ENCODE measurements around the gene MCM3AP. TPM values are rescaled to one million over a fixed set of nuclear protein-coding genes. Genes with fewer than 3 reads are reported as not detected.

MCM3AP gene
- total RNA-seq, 2 experiments from 2014 or later: 94.3 to 96.5 TPM

GRCh38 chr21:46215436-46216131, 69.8 kb downstream of the MCM3AP start:
- Mint-ChIP-seq H3K27ac (no peak overlapping the region), H3K36me3 (ENCODE audit: low read depth) (peaks cover 21% of the 10 kb centered on the region), H3K9me3 (no peaks in the 10 kb centered on the region), H3K4me3 (no peak overlapping the region), H3K27me3 (no peaks in the 10 kb centered on the region), H3K4me1 (ENCODE audit: low read depth) (no peaks in the 10 kb centered on the region)
- no peak for TF ChIP-seq CTCF (IDR thresholded peaks at IDR 0.05)
- Histone ChIP-seq H3K4me1 (ENCODE audit: insufficient read depth, low read length) (no peaks in the 10 kb centered on the region), H3K4me3 (ENCODE audit: low read length) (no peak overlapping the region), H3K27ac (ENCODE audit: low read depth in 1 of 2, low read length in 2 of 2) (no peak overlapping the region), H3K36me3 (ENCODE audit: insufficient read depth, low read length) (peaks cover 24% of the 10 kb centered on the region), H3K9me3 (ENCODE audit: control insufficient read depth in 1 of 2, insufficient read depth in 1 of 2, low read length in 2 of 2) (no peaks in the 10 kb centered on the region), H3K27me3 (ENCODE audit: control insufficient read depth in 1 of 2, insufficient read depth in 2 of 2, low read length in 2 of 2) (no peaks in the 10 kb centered on the region)
- ChIA-PET CTCF (no interaction called here), POLR2A (no interaction called here)
- ATAC-seq (ENCODE audit: poor library complexity): no peak
- DNase-seq: peak in 1 of 14 experiments; percentile 13
- intact Hi-C loops (cut with DNase I, micrococcal nuclease): no loop called here

DNA sequence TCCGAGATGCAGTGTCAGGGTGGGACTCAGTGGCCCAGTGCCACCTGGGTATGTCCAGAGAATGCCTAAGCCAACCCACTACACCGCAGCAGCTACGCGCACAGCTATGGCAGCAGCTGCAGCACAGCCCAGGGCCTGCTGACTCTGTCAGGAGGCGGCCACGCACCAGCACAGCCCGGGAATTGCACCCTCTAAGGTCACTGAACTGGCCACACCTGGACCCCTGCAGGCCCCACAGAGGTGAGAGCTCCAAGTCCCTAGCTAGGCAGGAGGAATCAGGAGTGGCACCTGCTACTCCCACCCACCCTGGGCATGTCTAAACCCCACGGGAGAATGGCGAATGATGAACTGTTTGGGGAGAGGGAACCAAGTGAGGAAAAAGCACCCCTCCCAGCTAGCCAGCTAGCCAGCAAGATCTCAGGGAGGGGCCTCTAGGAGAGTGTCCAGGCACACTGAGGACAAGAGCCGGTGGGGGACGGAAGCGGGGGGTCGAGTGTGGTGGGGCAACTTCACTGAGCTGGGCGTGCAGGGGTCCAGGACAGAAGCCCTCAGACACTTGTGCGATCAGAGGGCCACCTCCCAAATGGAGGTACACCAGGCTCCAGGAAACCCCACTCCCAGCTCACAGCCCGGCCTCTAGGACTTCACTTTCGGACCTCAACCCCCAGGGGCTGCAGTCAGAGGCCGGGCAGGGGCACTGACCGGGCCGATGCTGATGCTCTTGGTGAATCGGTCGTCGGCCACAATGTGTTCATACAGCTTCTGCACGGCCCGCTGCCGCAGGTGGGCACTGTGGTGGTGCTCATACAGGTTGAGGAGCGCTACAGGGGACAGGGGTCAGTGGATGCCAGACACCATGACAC, 70.7 kb downstream of the MCM3AP start:
- peaks cover 15% of the 10 kb centered on the region for H3K36me3 Mint-ChIP-seq (ENCODE audit: low read depth)
- ATAC-seq (ENCODE audit: poor library complexity) (no peak), DNase-seq (peak in 1 of 14 experiments; percentile 23)
- H3K4me1 ChIP-seq (ENCODE audit: insufficient read depth, low read length): no peaks in the 10 kb centered on the region
- peaks cover 16% of the 10 kb centered on the region for H3K36me3 ChIP-seq (ENCODE audit: insufficient read depth, low read length)
- H3K27me3 ChIP-seq (ENCODE audit: control insufficient read depth in 1 of 2, insufficient read depth in 2 of 2, low read length in 2 of 2): no peaks in the 10 kb centered on the region
- H3K9me3 ChIP-seq (ENCODE audit: control insufficient read depth in 1 of 2, insufficient read depth in 1 of 2, low read length in 2 of 2): no peaks in the 10 kb centered on the region
- no peak for TF ChIP-seq CTCF (IDR thresholded peaks at IDR 0.05)
- no peak overlapping the region for H3K27ac Mint-ChIP-seq
- no peak overlapping the region for H3K4me3 Mint-ChIP-seq
- intact Hi-C loops (cut with DNase I, micrococcal nuclease): no loop called here
- no peaks in the 10 kb centered on the region for H3K4me1 Mint-ChIP-seq (ENCODE audit: low read depth)
- no peaks in the 10 kb centered on the region for H3K9me3 Mint-ChIP-seq
- CTCF ChIA-PET: no interaction called here
- no peak overlapping the region for H3K27ac ChIP-seq (ENCODE audit: low read depth in 1 of 2, low read length in 2 of 2)
- POLR2A ChIA-PET: no interaction called here
- H3K27me3 Mint-ChIP-seq: no peaks in the 10 kb centered on the region
- no peak overlapping the region for H3K4me3 ChIP-seq (ENCODE audit: low read length)

- Histone ChIP-seq H3K36me3 (ENCODE audit: insufficient read depth, low read length) (peaks cover 12% of the 10 kb centered on the region), H3K27ac (ENCODE audit: low read depth in 1 of 2, low read length in 2 of 2) (no peak overlapping the region), H3K4me1 (ENCODE audit: insufficient read depth, low read length) (no peaks in the 10 kb centered on the region), H3K4me3 (ENCODE audit: low read length) (no peak overlapping the region), H3K9me3 (ENCODE audit: control insufficient read depth in 1 of 2, insufficient read depth in 1 of 2, low read length in 2 of 2) (no peaks in the 10 kb centered on the region), H3K27me3 (ENCODE audit: control insufficient read depth in 1 of 2, insufficient read depth in 2 of 2, low read length in 2 of 2) (no peaks in the 10 kb centered on the region)
- DNase-seq (peak in 1 of 14 experiments; percentile 24), ATAC-seq (ENCODE audit: poor library complexity) (no peak)
- H3K27me3 Mint-ChIP-seq: no peaks in the 10 kb centered on the region
- no peak overlapping the region for H3K4me3 Mint-ChIP-seq
- CTCF ChIA-PET: no interaction called here
- intact Hi-C loops (cut with DNase I, micrococcal nuclease): no loop called here
- POLR2A ChIA-PET: no interaction called here
- H3K9me3 Mint-ChIP-seq: no peaks in the 10 kb centered on the region
- peaks cover 16% of the 10 kb centered on the region for H3K36me3 Mint-ChIP-seq (ENCODE audit: low read depth)
- no peak overlapping the region for H3K27ac Mint-ChIP-seq
- no peaks in the 10 kb centered on the region for H3K4me1 Mint-ChIP-seq (ENCODE audit: low read depth)
- no peak for TF ChIP-seq CTCF (IDR thresholded peaks at IDR 0.05)
Measured at GRCh38 chr21:46213620-46214286, 71.7 kb downstream of the MCM3AP start.

Data from CD4-positive, alpha-beta T cell (primary cell).